Fibroblast of lung (primary cell): ENCODE measurements around the gene MRTFA. TPM values are rescaled to one million over a fixed set of nuclear protein-coding genes. Genes with fewer than 3 reads are reported as not detected.

Experiments used
- DNase-seq, 2 donors: peaks; one replicate each; pipeline versions ENCODE4 v3.0.0 to v3.0.0-alpha.2; 2010; ENCODE audit warnings: low read depth in 2 of 2
- H2AFZ ChIP-seq: 2 replicates; pipeline ENCODE4 v1.5.1; 2012; ENCODE audit warnings: low read length, control low read depth, inconsistent platforms
- H3K27ac ChIP-seq: 2 replicates; pipeline ENCODE4 v1.5.1; 2011; ENCODE audit warnings: low read length, control low read depth; ENCODE audit not compliant: insufficient read depth
- H3K27me3 ChIP-seq: 2 replicates; pipeline ENCODE4 v1.5.1; 2011; ENCODE audit warnings: mild to moderate bottlenecking, low read length; ENCODE audit not compliant: control insufficient read depth, insufficient read depth
- H3K36me3 ChIP-seq: 2 replicates; pipeline ENCODE4 v1.5.1; 2011; ENCODE audit warnings: low read length; ENCODE audit not compliant: control insufficient read depth, insufficient read depth
- H3K4me1 ChIP-seq: 2 replicates; pipeline ENCODE4 v1.5.1; 2011; ENCODE audit warnings: low read length; ENCODE audit not compliant: control insufficient read depth, insufficient read depth; ENCODE audit errors: extremely low read depth
- H3K4me2 ChIP-seq: 2 replicates; pipeline ENCODE4 v1.5.1; 2011; ENCODE audit warnings: low read length, control low read depth; ENCODE audit not compliant: insufficient read depth; ENCODE audit errors: extremely low read depth
- H3K4me3 ChIP-seq, 4 experiments: fragments of 200-600 bp in 1 of 4; sonication (generic) in 1 of 4; replicated peaks in 1 of 4; 2 replicates each; pipeline ENCODE4 v1.5.1; 2011 to 2016; ENCODE audit warnings: low read length in 4 of 4, low read depth in 3 of 4, mild to moderate bottlenecking in 3 of 4, control low read depth in 2 of 4, inconsistent platforms in 1 of 4, mixed read lengths in 1 of 4; ENCODE audit not compliant: insufficient read depth in 1 of 4; ENCODE audit errors: control extremely low read depth in 1 of 4
- H3K79me2 ChIP-seq: 2 replicates; pipeline ENCODE4 v1.5.1; 2012; ENCODE audit warnings: mild to moderate bottlenecking, low read length, inconsistent platforms; ENCODE audit not compliant: control insufficient read depth, insufficient read depth
- H3K9ac ChIP-seq: 2 replicates; pipeline ENCODE4 v1.5.1; 2011; ENCODE audit warnings: mild to moderate bottlenecking, low read length, control low read depth; ENCODE audit not compliant: insufficient read depth
- H3K9me3 ChIP-seq: 2 replicates; pipeline ENCODE4 v1.5.1; 2012; ENCODE audit warnings: low read depth, low read length; ENCODE audit not compliant: control insufficient read depth, insufficient read depth
- H4K20me1 ChIP-seq: 2 replicates; pipeline ENCODE4 v1.5.1; 2011; ENCODE audit warnings: low read length; ENCODE audit not compliant: control insufficient read depth, insufficient read depth; ENCODE audit errors: extremely low read depth
- EZH2 ChIP-seq: IDR thresholded peaks from 2 replicates; pipeline ENCODE4 v1.5.1; 2012; ENCODE audit warnings: low read length, control low read depth, mild to moderate bottlenecking; ENCODE audit errors: missing control alignments
- polyA plus RNA-seq, 2 donors: library from polyadenylated mRNA; depleted of rRNA in 1 of 2; stranded (reverse) in 1 of 2; unstranded in 1 of 2; fragments of >200 nt; gene quantifications; 2 replicates each; pipeline ENCODE4 v1.2.1, GENCODE V29; 2011 to 2012; ENCODE audit warnings: missing spikeins in 1 of 2
- total RNA-seq: library from RNA; depleted of rRNA; stranded (reverse); fragments of >200 nt; gene quantifications from 2 replicates; pipeline ENCODE4 v1.2.1, GENCODE V29; 2014
- TF ChIP-seq, protein P1 (sequence below), 2 donors: IDR thresholded peaks in 1 of 2; conservative IDR thresholded peaks in 1 of 2; 1 replicate in 1 of 2; 2 replicates in 1 of 2; pipeline ENCODE4 v1.5.1; 2011 to 2012; ENCODE audit warnings: low read length in 2 of 2, control low read depth in 1 of 2, inconsistent platforms in 1 of 2, low read depth in 1 of 2, mild to moderate bottlenecking in 1 of 2

MRTFA gene
- total and polyA plus RNA-seq, 2 donors (not counting 1 experiment from before 2014, with no cell fraction given), result 7.6 to 23.0 TPM

DNA sequence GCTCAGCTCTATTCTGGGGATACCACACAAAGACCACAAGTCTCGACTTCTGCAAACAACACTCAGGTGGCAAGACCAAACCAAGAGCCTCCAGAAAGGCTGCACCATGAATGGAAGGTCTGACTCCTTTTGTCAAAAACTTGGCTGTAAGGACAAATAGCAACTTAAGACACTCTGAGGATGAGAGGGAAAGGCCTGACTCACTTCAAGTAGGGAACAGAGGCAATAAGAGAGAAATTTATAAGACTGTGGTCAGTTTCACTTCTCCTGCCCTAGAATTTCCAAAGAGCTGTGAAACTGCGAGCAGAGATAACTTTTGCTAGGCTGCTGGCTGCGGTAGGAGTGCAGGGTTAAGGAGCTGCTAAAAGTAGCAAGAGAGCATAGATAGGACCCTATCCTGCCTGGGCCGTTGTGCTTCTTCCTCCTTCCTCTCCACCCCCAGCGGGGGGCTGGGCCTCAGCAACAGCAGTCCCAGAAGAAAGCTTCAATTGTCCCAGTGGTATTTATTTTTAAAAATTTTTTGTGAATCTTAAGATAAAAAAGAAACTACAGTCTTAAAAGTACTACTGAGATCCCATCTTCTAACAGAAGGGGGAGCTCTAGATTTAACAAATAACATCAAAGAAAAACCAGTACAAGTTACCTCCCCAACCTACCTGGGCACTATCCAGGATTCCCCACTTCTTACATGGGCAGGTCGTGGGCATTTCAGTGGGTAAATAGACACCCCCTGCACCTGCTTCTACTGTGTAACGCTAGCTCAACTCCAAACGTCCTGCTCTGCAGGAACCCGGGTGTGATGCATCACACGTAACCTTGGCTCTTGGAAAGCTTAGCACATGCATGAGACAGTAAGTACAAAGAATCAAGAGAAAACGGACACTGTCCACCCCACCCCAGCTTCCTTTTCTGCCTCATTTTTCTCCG is 199.8 kb downstream of the MRTFA start:
- H4K20me1 ChIP-seq, result no peaks in the 10 kb centered on the region
- H3K36me3 ChIP-seq, result no peaks in the 10 kb centered on the region
- DNase-seq, result peak; percentile 63 to 80
- peak overlapping the region in 3 of 4 experiments; percentile 11 to 45 (median 21) for H3K4me3 ChIP-seq
- H3K4me2 ChIP-seq, result peak overlapping the region; percentile 80
- peaks cover 11% of the 10 kb centered on the region for H3K4me1 ChIP-seq
- TF ChIP-seq EZH2, result no peak
- TF ChIP-seq, protein P1, sequence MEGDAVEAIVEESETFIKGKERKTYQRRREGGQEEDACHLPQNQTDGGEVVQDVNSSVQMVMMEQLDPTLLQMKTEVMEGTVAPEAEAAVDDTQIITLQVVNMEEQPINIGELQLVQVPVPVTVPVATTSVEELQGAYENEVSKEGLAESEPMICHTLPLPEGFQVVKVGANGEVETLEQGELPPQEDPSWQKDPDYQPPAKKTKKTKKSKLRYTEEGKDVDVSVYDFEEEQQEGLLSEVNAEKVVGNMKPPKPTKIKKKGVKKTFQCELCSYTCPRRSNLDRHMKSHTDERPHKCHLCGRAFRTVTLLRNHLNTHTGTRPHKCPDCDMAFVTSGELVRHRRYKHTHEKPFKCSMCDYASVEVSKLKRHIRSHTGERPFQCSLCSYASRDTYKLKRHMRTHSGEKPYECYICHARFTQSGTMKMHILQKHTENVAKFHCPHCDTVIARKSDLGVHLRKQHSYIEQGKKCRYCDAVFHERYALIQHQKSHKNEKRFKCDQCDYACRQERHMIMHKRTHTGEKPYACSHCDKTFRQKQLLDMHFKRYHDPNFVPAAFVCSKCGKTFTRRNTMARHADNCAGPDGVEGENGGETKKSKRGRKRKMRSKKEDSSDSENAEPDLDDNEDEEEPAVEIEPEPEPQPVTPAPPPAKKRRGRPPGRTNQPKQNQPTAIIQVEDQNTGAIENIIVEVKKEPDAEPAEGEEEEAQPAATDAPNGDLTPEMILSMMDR (conservative IDR thresholded peaks at IDR 0.05 in 1 of 2, IDR thresholded peaks at IDR 0.05 in 1 of 2; ENCODE audit: low read depth in 1 of 2, low read length in 2 of 2), result peak; percentile 43 to 46
- peaks cover 4% of the 10 kb centered on the region for H3K79me2 ChIP-seq
- H3K27ac ChIP-seq, result peak overlapping the region; percentile 65
- H3K27me3 ChIP-seq, result no peaks in the 10 kb centered on the region
- peak overlapping the region; percentile 49 for H3K9ac ChIP-seq
- H3K9me3 ChIP-seq, result no peaks in the 10 kb centered on the region
- H2AFZ ChIP-seq, result no peak overlapping the region

DNA sequence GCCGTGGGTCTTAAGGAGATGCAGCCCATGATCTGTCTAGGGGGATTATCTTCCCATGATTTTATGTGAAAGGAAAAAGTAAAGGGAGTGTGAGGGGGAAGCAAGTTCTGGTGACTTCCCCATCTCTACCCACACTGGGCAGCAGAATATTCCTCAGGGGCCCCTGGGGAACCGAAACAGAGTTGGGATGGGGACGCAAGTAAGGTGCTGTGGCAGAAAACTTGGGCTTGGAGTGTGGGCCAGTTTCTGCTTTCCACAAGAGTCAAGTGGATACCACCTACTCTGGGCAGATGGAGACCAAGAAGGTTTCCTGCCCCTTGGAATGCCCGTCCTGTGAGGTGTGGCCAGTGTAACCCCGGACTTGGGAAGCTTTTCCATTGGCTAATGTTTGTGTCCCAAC is 201.8 kb downstream of the MRTFA start:
- Histone ChIP-seq H3K4me3 (no peak overlapping the region), H3K9me3 (no peaks in the 10 kb centered on the region), H3K36me3 (peaks cover 5% of the 10 kb centered on the region), H3K9ac (no peak overlapping the region), H3K4me2 (no peak overlapping the region), H4K20me1 (no peaks in the 10 kb centered on the region), H3K27me3 (no peaks in the 10 kb centered on the region), H2AFZ (no peak overlapping the region), H3K4me1 (peaks cover 11% of the 10 kb centered on the region), H3K79me2 (peaks cover 4% of the 10 kb centered on the region), H3K27ac (no peak overlapping the region)
- TF ChIP-seq EZH2, result no peak
- TF ChIP-seq, protein P1 (conservative IDR thresholded peaks at IDR 0.05 in 1 of 2, IDR thresholded peaks at IDR 0.05 in 1 of 2; ENCODE audit: low read depth in 1 of 2, low read length in 2 of 2), result no peak
- no peak for DNase-seq

DNA sequence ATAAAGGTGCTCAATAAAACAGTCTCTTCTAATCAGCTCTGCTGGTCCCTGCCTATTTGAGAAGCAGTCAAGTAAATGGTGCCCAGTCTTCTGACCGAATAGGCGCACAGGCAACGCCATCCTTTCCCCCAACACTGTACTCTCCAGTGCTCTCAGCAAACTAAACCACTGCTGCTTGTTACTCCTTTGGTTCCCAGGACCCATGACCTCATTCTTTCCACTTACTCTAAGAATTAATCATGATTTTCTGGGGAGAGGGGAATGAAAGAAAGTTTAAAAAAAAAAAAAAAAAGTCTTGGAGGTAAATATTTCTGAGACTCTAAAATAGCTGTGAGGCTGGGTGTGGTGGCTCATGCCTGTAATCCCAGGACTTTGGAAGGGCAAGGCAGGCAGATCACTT is 202.4 kb downstream of the MRTFA start:
- peaks cover 4% of the 10 kb centered on the region for H3K79me2 ChIP-seq
- H3K4me3 ChIP-seq, result no peak overlapping the region
- H3K36me3 ChIP-seq, result peaks cover 9% of the 10 kb centered on the region
- no peak overlapping the region for H3K9ac ChIP-seq
- H4K20me1 ChIP-seq, result no peaks in the 10 kb centered on the region
- H3K4me1 ChIP-seq, result peaks cover 11% of the 10 kb centered on the region
- H3K27me3 ChIP-seq, result no peaks in the 10 kb centered on the region
- H2AFZ ChIP-seq, result no peak overlapping the region
- H3K4me2 ChIP-seq, result no peak overlapping the region
- TF ChIP-seq, protein P1 (conservative IDR thresholded peaks at IDR 0.05 in 1 of 2, IDR thresholded peaks at IDR 0.05 in 1 of 2; ENCODE audit: low read depth in 1 of 2, low read length in 2 of 2), result no peak
- no peak for TF ChIP-seq EZH2
- DNase-seq, result peak in 1 of 2 donors; percentile 61
- no peak overlapping the region for H3K27ac ChIP-seq
- H3K9me3 ChIP-seq, result no peaks in the 10 kb centered on the region
